Dedifferentiated amniotic fluid mesenchymal stem cell (primary cell): ENCODE data around the gene PRSS21.

Experiments
- DNase-seq: peaks from one replicate; pipeline ENCODE4 v3.0.0-alpha.2; 2016; ENCODE audit errors: extremely low spot score

Gene PRSS21

DNA sequence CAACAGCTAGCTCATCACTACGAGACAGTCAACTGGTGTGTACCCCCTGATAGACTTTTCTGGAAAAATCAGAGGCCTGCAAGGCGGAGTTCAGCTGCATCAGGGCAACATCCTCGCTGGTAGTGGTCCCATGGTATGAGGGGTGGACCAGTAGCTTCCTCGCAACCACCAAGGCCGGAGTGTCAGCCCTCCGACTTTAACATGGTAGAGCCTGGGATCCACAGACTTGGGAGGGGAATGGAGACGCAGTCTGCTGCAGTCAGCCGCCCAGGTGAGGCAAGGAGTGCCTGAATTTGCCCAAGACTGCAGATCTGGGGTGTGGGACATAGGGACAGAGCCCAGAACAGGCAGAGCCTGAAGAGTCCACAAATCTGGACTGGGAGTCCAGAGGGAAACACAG, 26.5 kb downstream of the PRSS21 start:
- no peak for DNase-seq

DNA sequence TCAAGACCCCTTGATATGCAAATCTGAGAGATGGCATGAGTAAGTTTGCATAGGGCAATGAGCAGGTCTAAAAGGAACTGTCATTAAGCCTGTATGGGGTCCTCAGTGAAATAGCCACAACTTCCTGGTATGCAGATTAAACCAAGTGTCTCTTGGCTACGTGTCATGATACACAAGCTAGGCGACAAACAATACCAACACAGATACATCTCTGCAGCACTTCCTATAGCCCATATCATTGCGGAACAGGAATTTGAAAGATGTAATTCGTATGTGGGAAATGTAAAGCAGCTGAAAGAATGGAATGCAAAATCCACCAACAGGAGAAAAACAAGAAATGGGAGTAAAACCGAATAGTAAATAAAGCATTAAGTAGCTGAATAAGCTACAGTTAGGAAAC, 28.1 kb downstream of the PRSS21 start:
- DNase-seq = no peak

- DNase-seq = no peak
Observed at GRCh38 chr16:2846511-2847310, 29.7 kb downstream of the PRSS21 start.

DNA sequence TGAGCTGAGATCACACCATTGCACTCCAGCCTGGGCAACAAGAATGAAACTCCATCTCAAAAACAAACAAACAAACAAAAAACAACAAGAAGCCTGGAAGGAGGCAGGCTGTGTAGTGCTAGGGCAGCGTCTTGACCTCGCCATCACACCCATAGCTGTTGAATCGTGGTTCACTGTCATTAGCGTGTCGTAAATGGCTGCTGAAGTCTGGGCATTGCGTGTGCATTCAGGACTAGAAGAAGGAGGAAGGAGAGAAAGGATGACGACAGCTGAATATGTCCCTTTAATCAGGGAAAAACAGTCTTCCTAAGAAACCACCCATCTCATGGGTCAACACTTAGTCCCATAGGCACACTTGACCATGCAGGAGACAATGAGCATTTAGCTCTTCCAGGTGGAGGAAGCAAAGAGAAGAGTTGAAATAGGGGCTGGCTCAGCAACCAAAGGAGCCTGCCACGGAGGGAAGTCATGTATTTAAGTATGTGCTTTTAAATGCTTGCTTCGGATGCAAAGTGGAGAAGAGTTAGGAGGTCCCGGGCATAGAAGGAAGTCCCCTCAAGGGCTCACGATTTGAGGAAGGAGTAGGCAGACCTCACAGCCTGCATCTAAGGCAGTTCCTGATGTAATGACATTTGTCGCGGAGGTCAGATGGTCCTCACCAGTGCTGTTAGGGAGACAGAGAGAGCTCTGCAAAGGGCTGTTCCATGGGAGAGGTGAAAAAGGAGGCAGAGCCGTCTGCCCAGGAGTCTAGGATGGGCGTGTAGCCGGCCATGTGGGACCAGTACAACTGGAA, 32.1 kb downstream of the PRSS21 start:
- DNase-seq = no peak

- DNase-seq = no peak
Observed at GRCh38 chr16:2852003-2852730, 35.1 kb downstream of the PRSS21 start.

DNA sequence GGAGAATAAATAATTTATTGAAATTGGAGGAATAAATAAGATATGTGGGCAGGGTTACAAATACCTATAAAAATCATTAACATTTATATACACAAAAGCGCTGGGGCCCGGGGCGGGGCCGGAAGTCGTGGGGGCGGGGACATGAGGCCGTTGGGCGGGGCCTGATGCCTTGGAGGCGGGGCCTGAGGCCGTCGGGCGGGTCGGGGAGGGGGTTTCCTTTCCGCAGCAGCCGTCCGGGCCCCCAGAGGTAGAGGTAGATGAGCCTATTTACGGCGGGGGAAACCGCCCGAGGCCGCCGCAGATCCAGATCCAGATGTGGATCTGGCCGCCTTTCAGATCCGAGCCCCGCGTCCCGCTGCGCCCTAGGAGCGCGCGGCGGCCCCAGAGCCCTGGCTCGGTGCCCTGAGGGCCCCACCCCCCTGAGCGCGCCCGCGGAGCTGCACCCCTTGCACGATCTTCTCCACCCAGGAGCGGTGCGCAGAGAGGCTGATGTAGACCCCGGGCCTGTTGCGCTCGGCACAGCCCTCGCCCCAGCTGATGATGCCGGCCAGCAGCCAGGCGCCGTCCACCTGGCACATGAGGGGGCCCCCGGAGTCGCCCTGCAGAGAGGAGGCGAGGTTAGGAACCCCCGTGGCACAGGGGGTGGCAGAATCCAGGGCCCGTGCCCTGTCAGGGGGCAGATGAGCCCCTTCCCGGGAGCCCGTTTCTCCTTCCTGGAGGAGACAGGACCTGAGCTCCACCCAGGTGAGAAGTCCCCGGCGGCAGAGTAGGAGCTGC, 35.9 kb downstream of the PRSS21 start:
- no peak for DNase-seq

DNA sequence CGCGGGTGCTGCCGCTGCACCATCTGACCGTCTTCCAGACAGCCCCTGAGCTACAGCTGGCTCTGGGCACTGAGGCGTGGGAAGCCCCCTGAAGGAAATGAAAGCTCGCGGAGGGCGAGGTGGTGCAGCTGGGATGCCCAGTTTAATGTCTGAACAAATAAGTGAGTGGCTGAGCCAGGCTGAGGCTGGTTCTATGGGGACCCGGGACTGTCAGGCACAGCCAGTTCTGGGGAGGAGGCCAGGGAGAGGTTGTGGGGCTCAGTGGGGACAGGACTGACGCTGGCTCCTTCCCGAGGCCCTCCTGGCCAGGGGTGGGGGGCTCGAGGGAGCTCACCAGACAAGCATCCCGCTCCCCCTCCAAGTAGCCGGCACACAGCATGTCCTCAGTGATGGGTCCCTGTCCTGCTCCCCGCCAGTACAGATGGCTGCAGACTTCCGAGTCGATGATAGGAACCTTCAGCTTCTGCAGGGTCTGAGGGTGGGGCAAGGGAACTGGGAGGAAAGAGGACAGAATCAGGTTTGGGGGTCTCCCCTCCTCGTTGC, 36.6 kb downstream of the PRSS21 start:
- no peak for DNase-seq

DNA sequence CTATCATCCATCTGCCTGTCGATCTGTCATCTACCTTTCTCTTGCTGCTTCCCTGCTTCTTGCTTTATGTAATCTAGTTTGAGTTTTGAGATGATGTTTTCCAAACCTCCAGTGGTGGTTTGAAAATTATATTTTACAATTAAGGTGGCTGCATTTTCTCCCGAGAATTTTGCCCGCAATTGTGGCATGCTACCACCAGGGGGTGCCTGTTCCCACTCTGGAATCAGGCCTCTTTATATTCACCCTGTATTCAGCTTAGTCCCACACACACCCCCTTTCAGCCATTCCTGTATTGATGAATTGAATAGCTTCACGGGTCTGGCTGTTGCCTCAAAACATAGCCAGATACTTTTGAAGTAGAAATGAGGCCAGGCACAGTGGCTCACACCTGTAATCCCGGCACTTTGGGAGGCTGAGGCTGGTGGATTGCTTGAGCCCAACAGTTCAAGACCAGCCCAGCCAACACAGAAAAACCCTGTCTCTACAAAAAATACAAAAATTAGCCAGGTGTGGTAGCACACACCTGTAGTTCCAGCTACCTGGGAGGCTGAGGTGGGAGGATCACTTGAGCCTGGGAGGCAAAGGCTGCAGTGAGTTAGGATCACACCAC, 37.8 kb downstream of the PRSS21 start:
- no peak for DNase-seq

DNA sequence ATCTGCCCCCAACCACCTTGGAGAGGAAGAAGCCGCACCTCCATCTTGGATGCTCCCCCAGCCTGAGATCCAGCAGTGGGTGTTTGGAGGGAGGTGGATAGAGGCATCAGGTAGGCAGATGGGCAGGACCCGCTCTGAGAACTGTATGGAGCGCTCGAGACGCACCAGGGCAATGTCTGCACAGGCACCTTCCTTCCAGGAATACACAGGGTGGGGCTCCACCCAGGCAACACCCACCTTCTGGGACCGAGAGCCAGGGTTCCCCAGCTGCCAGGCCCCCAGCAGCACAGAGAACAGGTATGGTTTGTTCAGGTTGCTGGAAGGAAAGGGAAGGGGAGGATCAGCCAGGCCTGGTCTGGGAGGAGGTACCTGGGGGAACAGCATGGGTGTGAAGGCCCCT, 38.5 kb downstream of the PRSS21 start:
- no peak for DNase-seq

GRCh38 chr16:2856061-2856670, 39.1 kb downstream of the PRSS21 start:
- no peak for DNase-seq

GRCh38 chr16:2856686-2857450, 39.8 kb downstream of the PRSS21 start:
- no peak for DNase-seq

DNA sequence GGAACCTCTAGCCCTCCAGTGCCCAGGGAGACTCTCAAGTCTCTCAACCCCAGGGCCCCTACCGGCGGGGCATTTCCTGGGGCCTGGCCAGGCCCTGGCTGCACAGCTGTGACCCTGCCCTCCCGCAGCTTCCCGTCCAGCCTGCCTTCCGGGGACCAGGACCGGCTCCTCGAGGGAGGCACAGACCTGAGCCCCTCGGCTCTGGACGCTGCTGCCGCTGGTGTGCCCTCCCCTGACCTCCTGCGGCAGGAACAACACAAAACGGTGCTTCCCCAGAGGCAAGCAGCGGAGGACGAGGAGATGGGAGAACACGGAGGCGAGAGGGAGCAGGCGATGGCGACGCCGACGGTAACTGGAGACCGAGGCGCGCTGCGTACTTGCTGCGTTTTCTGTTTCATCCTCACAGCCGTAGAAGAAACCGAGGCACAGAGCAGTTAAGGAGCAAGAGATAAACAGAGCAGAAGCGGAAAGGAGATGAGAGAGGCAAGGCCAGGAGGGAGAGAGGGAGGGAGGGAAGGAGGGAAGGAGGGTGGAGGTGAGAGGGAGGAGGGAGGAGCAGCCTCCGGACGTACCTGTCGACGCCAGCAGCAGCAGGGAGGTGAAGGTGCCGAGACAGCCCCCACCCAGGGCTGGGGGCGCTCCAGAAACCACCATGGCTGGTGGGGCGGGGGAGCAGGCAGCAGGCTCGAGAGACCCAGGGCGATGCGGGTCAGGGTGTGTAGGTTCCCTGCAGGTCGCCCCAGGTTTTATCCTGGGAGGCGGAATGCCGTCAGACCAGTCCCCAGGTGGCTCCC, 40.6 kb downstream of the PRSS21 start, which contains the start of gene PRSS22:
Gene PRSS22 (minus strand): TSS at position 720 of the 794 bp plus-strand sequence. CDS start 66 bp downstream, at position 654.
- DNase-seq = no peak

- no peak for DNase-seq
Observed at GRCh38 chr16:2858245-2859025, 41.4 kb downstream of the PRSS21 start.

- DNase-seq = no peak
Observed at GRCh38 chr16:2859686-2860265, 42.7 kb downstream of the PRSS21 start.

- DNase-seq = no peak
Observed at GRCh38 chr16:2860826-2861567, 44.0 kb downstream of the PRSS21 start.

DNA sequence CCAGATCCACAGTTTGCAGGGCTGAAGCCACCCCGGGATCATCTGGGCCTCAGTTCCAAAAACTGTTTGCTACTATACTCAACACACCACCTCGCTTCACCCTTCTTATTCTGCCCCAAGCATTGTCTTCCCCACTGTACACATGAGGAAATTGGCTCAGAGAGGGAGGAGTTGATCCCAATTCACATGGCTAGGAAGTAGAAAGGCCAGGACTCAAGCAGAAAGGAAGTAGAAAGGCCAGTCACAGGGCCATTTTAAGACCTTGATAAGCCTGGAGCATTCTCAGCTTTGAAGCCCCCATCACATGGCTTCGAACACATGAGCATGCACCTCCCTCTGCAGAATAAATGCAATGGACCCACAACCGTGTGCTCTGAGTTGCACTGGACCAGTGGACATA, 48.6 kb downstream of the PRSS21 start:
- DNase-seq = no peak

- DNase-seq = no peak
Observed at GRCh38 chr16:2866431-2866830, 49.4 kb downstream of the PRSS21 start.
